GM21526 (cell line): ENCODE measurements around the gene DNAJA3.
"Not testable (repeated sequence)": the region's sequence is repeated elsewhere in the genome, so short reads cannot be mapped to it uniquely, and the experiment has no call there.

Source experiments
- ATAC-seq: cut with Tn5 transposase; IDR thresholded peaks from one replicate; pipeline ENCODE4 v1.9.1; 2021; ENCODE audit warnings: moderate library complexity; ENCODE audit not compliant: unreplicated experiment, low FRiP score

The DNAJA3 gene

GRCh38 chr16:4386951-4387565 is 38.6 kb upstream of the DNAJA3 start:
- ATAC-seq, result no peak

- ATAC-seq, result no peak
Observed at GRCh38 chr16:4387781-4388180, 37.9 kb upstream of the DNAJA3 start.

GRCh38 chr16:4388271-4389021 is 37.2 kb upstream of the DNAJA3 start:
- no peak for ATAC-seq

GRCh38 chr16:4389051-4389955 is 36.4 kb upstream of the DNAJA3 start:
- ATAC-seq, result no peak

- ATAC-seq, result no peak
Observed at GRCh38 chr16:4390266-4391260, 35.1 kb upstream of the DNAJA3 start.

GRCh38 chr16:4391631-4392381 is 33.9 kb upstream of the DNAJA3 start:
- no peak for ATAC-seq

- ATAC-seq, result no peak
Observed at GRCh38 chr16:4392382-4393239, 33.1 kb upstream of the DNAJA3 start.

GRCh38 chr16:4393240-4393600 is 32.4 kb upstream of the DNAJA3 start:
- ATAC-seq, result no peak

GRCh38 chr16:4393850-4394249 is 31.8 kb upstream of the DNAJA3 start:
- not testable (repeated sequence) for ATAC-seq

GRCh38 chr16:4395055-4395726 is 30.5 kb upstream of the DNAJA3 start:
- ATAC-seq, result no peak

GRCh38 chr16:4399001-4399730 is 26.5 kb upstream of the DNAJA3 start:
- ATAC-seq, result no peak

- no peak for ATAC-seq
Observed at GRCh38 chr16:4401094-4401501, 24.6 kb upstream of the DNAJA3 start.

- no peak for ATAC-seq
Observed at GRCh38 chr16:4401510-4401909, 24.2 kb upstream of the DNAJA3 start.

GRCh38 chr16:4402439-4403132 is 23.1 kb upstream of the DNAJA3 start:
- ATAC-seq, result no peak

GRCh38 chr16:4403133-4403949 is 22.3 kb upstream of the DNAJA3 start:
- ATAC-seq, result no peak
